HG02678 (cell line): ENCODE data around the gene ABLIM2.

Experiments used
- ATAC-seq: cut with Tn5 transposase; IDR thresholded peaks from one replicate; pipeline ENCODE4 v1.9.1; 2021; ENCODE audit warnings: mild to moderate bottlenecking, moderate library complexity; ENCODE audit not compliant: unreplicated experiment

Gene ABLIM2

DNA sequence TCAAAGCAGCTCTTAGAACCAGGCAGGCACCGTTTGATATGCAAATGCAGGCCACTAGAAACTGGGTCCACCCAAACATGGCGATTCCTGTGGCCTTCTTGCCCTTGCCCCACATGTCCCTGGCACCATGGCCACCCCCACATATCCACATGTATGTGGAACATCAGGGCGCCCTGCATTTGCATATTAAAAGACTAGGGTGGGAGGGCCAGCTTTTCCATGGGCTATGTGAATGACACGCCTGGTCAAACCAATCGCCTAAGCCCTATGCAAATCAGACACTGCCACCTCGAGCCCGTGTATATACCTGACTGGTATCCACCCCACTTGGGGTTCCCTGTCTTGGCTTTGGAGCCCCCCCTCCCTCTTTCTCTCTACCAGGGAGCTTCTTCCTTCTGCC, 107.0 kb downstream of the ABLIM2 start:
- ATAC-seq: no peak

DNA sequence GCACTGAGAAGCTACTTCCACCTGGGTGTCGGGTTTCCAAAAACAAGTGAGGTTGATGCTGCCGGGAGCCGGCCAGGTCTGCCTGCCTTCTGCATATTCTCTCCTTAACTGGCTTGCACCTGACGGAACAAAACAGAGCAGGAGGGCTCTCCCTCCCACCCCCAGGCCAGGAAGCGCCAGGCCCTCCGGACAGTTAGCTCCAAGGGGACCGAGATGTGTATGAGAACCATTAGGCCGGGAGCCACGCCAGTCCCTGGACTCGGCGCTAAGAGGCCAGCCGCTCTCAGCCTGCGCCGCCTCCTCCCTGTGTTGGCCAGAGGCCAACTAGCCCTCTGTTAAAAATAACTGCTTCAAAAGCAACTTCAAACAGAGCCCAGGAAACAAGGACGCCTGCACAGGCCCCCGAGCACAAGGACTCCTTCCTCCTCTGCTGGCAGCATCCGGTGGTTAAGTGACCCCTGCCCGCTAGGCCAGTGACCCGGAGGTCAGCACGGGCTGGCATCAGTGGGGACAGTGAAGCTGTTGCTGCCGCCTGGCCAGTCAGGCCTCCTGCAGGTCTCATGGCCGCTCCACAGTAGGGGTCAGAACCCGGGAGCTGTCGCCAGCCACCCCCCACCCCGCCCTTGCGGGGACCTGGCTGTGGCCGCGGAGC, 107.9 kb downstream of the ABLIM2 start:
- ATAC-seq: no peak

- no peak for ATAC-seq
Observed at GRCh38 chr4:8050180-8050554, 108.4 kb downstream of the ABLIM2 start.

DNA sequence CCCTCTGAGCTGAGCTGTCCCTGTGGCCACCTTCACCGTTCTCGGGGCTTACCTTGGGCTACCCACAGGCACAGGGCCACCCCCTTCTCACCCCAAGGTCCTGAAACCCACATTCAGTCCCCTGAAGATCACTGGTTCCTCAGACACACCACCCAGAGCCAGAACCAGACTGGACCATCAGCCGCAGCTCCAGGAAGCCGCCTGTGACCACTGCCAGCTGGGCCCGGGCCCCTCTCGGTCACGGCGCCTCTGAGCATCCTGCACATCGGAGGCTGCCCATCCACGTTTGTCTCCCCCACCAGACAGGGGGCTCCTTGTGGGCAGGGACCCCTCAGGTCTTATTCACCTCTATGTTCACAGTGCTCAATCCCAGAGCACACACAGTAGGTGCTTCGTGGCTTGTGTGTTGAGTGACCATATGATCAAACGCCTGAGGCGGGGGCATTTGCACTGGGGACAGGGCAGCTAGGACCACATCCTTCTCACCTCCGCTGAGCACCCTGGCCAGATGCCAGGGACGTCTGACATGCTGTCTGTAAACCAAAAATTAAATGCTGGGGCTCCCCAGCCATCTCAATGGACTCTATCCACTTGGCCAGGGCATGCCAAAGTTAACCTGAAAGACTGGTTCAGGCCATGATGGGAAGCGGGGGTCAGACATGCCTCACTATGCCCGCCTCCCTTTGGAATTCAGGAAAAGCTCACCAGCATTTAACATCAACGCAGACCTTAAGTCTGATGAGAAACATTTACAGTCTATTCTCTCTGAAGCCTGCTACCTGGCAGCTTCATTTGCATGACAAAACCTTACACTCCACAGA, 109.5 kb downstream of the ABLIM2 start:
- ATAC-seq: no peak

DNA sequence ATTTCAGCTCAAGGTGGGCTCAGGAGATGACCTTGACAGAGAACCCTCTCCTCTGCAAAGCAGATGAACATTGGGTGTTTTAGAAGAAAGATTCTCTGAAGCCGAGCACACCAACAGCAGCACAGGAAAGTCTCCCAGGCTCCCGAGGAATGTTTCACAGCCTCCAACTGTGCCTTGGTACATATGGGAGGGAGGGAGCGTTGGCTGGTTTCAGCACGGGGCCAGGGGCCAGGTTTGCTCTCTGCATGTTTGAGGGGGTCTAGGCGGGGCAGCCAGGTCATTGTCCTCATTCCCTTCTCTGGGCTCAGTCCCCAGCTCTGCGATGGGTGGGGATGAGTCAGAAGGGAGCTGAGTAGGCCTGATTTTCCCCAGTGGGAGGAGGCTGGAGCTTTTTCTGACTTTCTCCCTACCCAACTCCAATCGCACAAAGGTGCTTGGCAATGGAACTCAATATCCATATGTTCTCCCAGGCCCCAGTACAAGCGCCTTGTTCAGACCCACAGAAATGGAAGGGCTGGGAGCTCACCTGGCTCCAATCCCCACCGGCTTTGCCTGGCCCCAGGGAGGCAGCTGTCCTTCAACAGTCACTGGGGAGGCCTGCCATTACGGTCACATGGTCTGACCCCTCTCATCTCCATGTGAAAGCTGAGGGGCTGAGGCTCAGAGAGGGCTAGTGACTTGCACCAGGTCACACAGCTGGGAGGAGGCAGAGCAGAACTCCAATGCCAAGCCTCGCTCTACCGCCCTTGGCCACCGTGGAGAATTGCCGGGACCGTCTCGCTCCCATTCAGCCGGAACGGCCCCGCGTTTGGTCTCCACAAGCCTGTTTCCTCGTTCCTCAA, 110.6 kb downstream of the ABLIM2 start:
- no peak for ATAC-seq

DNA sequence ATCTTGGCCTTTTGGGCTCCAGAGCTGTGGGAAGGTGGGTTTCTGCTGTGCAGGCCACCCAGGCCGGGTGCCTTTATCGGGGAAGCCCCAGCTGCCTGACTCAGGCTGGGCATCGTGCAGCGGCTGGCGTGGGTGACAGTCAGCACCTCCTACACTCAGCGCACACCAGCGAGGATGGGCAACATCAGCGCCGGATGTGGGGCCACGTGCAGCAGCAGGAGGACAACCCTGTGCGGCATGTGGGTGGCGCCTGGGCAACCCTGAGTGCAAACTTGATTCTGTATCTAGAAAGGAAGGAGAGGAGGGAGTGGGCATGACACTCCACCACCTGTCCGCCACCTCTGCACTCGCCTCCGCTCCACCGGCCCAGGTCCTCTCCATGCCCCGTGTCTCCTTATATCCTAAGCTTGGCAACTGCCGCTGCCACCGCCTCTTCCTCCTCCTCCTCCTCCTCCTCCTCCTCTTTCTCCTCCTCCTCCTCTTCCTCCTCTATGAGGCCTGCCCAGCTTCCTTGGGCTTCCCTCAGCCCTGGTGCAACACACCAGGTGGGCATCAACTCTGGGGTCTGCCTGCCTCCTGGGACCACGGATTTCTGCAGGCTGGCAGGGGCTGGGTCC, 111.6 kb downstream of the ABLIM2 start:
- ATAC-seq: no peak

GRCh38 chr4:8045909-8046308, 112.7 kb downstream of the ABLIM2 start:
- ATAC-seq: no peak

GRCh38 chr4:8044699-8045098, 113.9 kb downstream of the ABLIM2 start:
- no peak for ATAC-seq

GRCh38 chr4:8044244-8044643, 114.4 kb downstream of the ABLIM2 start:
- ATAC-seq: no peak

DNA sequence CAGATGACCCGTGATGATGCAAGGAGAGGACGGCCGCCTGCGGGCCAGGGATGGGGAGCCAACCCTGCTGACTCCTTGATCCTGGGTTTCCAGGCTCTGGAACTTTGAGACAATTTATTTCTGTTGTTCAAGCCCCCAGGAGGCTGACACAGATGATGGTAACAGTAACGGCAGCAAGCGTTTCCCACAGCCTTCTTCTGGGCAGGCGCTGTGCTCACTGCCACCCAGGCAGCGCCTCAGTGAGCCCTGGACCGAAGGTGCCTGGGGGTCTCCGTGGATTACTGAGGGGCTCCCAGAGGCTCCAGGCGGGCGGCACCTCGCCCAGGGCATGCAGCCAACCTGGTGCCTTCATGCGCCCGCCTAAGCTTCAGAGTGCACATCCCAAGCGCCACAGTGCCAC, 115.0 kb downstream of the ABLIM2 start:
- ATAC-seq: no peak

DNA sequence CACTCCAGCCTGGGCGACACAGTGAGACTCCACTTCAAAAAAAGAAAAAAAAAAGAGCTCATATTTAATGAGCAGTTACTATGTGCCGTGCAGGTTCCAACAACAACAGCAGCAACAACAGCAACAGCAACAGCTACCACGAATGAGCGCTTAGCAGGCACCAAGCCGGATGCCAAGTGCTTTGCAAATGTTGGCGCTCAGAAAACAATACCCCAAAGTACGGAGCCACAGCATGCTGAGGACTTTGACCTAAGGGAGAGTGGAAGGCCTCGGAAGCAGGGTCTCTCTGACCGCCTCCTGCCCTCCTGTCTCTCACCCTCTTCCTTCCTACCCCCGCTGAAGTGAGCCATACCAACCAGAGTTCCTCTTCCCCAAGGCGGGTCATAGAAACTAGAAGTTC, 116.7 kb downstream of the ABLIM2 start:
- ATAC-seq: no peak

DNA sequence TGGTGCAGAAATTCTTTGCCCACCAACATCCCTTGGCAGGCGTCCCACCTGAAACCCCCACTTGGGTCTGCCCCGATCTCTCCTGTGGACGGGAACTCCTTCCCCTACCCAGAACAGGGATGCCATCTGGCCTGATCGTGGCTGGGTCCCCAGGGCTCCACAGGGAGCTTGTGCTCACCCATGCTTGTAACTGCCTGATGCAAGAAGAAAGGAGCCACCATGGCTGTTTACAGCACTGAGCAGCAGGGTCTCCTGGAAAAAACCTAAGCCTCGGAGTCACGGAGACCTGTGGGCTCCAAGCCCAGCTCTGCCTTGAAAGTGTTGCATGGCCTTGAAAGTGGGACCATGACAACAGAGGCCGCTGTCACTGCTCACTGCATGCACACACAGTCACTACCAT, 117.4 kb downstream of the ABLIM2 start:
- ATAC-seq: no peak

GRCh38 chr4:8040607-8041006, 118.0 kb downstream of the ABLIM2 start:
- ATAC-seq: no peak

- ATAC-seq: no peak
Observed at GRCh38 chr4:8039853-8040252, 118.8 kb downstream of the ABLIM2 start.

DNA sequence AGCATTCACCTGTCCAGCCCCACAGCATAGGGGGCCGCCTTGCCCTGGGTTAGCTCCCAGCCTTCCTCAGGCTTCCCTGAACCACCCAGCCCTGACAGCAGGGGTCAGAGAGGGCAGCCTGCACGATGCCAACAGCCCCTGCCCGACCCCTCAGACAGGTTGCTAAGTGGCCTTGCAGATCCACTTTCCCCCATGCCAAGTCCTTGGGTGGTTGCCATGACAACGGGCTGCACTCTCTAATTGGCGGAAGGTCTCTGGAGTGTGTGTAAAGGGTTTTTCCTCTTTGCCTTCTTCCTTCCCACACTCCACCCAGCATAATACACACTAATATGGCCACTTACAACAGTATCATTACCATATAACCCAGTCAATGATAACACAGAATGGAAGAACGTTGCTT, 119.3 kb downstream of the ABLIM2 start:
- no peak for ATAC-seq

GRCh38 chr4:8038719-8039251, 119.8 kb downstream of the ABLIM2 start:
- no peak for ATAC-seq

DNA sequence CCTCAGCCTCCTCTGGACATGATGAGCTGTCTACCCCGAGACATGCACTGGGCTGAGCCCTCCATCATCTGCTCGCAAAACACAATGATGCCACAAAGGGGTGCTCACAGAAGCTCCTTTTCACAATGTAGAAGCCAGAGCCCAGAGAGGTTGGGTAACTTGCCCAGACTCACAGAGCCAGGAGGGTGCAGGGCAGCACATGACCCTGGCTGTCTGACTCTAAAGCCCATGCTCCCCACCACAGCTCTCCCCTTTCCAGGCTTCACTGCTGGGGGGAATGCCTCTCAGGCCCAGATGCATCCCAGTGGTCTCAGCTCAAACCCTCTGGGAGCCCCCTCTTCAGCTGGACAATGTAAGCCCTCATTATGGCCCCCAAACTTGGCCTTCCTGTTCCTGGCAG, 120.5 kb downstream of the ABLIM2 start:
- no peak for ATAC-seq

GRCh38 chr4:8037150-8037769, 121.4 kb downstream of the ABLIM2 start:
- no peak for ATAC-seq

GRCh38 chr4:8035371-8035780, 123.2 kb downstream of the ABLIM2 start:
- ATAC-seq: no peak

DNA sequence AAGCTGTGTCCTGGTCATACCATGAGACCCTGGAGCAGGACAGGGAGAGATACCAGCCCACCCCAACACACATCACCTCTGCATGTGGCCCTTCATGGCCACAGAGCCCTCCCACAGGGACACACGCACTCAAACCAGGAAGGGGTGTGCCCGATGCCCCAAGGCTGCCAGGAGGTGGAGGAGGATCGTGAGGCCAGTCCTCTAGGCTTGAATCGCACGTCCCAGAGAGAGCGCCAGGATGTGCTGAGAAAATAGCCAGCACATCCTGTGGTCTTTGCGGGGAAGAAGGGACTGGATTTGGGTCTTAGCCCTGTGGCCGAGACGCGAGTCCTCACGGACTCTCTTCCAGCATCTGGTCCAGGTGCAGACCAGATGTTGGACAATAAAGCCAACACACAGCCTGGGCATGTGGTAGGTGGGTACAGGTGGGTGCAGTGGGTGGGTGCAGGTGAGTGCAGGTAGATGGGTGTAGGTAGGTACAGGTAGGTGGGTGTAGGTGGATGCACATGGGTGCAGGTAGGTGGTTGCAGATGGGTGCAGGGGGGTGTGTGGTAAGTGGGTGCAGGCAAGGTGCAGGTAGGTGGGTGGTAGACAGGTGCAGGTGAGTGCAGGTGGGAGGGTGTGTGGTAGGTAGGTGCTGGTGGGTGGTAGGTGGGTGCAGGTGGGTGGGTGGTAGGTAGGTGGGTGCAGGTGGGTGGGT, 124.6 kb downstream of the ABLIM2 start:
- ATAC-seq: no peak
